COLO668 (cell line): Measurements from ENCODE around the gene RARA.

Experiments
- DNase-seq: peaks from one replicate; lab custom pipeline; 2025; ENCODE audit not compliant: unreplicated experiment; lab: John Stamatoyannopoulos, UW

The RARA gene

DNA sequence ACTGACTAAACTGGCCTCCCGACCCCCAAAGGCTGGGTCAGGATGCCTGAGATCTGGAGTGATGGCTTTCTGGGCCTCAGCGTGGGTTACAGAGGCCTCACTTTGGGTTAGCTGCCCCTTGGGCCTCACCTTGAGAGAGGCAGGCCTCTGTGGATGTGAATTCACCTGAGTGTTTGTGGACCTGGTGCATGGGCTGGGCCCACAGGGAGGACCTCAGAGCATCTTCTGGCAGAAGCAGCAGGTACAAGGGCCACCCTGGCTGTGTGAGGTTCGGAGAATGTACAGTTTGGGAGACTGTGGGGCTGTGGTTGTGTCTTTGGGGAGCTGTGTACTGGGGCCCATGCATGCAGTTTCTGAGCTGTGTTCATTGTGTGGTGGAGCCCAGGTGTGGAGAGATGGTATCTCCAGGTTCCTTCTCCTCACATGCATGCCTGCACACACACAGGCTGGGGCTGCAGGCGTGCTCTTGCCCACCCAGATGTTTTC, 18.3 kb downstream of the RARA start:
- DNase-seq, result no peak

DNA sequence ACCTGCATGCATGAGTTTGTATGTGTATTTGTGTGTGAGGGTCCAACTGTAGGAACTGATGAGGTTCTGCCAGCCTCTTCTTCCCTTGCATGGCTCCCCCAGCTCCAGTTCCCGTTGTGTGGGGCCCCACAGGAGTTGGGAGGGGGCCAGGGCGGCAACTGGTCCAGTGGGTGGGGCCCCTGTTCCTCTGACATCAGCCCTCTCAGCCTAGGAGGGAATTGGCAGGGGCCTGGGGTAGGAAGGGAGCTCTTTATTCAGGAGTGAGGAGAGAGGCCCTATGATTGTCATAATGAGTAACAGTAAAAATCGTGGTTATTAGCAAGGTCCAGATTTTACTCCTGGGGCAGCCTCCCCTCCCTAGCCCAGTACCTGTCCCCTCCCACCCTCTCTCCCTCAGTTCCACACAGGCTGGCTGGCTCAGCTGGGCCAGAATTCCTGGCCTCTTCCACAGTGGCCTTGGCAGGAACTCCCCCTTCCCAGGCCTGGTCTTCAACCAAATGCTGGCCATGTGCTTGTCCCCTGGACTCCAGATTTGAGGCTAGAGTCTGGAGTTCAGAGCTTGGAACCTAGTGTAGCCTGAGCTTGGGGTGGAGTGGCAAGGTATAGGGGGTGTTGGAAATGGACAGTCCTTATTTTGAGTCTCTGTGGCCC, 18.9 kb downstream of the RARA start:
- DNase-seq, result no peak

DNA sequence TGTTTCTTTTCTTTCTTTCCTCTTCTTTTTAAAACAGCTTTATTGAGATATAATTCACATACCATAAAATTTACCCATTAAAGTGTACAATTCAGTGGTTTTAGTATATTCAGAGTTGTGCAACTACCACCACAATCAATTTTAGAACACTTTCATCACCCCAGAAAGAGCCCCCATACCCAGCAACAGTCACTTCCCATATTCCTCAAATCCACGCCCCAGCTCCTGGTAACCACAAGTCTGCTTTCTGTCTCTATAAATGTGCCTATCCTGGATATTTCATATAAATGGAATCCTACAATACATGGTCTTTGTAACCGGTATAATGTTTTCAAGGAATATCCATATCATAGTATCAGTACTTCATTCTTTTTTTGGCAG, 19.4 kb downstream of the RARA start:
- no peak for DNase-seq

DNA sequence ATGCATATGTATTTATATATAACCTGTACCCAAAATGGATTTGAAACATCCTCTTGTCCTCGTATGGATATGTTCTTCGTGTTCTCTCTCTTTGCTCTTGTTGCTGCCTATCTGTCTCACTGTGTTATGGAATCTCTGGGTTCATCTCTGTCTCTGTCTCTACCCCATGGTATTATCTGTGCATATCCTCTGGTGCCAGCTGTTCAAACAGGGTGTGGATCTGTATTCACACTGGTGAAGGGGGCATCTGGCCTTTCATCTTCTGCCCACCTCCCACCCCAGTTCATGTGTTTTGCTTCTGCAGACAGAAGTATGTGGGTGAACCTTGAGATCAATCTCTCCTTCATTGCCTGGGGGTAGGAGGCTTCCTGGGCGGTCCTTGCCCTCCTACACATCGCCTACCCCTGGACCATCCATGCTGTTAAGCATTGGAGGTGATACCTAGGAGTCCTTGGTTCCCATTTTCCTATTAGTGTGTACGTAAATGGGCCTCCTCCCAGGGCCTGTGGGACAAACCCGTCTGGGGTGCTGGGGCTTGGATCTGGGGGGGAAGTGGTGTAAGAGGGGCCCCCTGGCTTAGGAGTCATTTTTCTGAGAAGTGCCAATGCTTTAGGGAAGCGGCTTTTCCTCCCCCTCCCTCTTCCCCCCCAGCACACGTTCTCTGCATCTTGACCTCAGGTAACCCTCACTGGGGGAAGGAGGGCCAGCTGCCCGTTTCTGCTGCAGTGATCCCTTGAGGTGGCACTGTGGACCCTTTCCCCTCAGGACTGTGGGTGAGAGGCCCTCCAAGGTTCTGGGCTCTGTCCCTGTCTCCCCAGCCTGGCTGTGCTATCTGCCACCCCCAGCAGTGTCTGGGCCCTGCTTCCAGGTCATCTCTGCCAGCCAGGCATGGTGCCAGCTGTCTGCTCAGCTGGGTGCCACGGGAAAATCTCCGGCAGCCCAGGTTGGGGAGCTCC, 21.1 kb downstream of the RARA start:
- peak; percentile 21 for DNase-seq

DNA sequence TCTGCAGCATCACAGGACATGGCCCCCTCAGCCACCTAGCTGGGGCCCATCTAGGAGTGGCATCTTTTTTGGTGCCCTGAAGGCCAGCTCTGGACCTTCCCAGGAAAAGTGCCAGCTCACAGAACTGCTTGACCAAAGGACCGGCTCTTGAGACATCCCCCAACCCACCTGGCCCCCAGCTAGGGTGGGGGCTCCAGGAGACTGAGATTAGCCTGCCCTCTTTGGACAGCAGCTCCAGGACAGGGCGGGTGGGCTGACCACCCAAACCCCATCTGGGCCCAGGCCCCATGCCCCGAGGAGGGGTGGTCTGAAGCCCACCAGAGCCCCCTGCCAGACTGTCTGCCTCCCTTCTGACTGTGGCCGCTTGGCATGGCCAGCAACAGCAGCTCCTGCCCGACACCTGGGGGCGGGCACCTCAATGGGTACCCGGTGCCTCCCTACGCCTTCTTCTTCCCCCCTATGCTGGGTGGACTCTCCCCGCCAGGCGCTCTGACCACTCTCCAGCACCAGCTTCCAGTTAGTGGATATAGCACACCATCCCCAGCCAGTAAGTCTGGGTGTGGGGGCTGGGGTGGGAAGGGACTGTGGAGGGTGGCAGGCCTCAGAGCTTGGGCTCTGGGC, 22.0 kb downstream of the RARA start:
- no peak for DNase-seq

DNA sequence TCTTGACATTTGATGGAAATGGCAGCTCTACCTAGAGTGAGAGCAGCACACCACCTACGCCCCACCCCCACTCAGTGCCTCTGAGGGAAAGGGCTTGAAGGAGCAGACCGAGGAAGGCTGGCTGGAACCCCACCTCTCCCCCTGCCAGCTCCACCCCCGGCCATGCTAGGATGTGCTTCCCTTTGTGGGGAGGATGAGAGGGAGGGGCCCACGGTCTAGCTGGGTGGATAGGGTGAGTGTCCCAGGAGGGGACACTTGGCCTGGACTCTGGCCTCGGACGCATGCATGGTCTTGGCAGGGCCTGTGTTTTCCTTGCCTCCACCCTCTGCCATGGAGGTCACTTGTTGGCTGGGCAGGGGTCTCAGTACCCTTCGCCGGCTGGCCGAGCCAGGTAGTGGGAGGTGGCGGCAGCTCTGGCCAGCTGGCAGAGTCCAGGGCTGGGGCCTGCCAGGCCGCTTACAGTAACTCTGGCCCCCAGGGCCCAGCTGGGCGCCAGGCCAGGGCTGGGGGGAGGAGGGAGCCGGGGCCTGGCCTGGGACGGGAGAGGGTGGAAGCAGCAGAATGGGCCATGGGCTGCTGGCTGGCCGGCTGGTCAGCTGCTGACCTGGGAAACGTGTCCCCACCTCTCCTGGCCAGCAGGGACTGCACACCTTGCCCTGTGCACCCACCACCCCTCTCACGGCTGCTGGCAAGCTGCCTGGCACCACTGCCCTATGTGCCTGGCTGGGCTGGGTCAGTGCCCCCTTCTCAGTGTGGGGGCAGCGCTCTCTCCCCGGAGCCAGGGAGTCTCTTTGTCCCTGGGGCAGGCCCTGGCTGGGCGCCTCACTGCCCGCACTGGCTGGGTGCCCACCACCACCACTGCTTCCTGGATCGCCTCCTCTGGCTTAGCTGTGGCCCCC, 23.0 kb downstream of the RARA start:
- DNase-seq, result peak; percentile 8

DNA sequence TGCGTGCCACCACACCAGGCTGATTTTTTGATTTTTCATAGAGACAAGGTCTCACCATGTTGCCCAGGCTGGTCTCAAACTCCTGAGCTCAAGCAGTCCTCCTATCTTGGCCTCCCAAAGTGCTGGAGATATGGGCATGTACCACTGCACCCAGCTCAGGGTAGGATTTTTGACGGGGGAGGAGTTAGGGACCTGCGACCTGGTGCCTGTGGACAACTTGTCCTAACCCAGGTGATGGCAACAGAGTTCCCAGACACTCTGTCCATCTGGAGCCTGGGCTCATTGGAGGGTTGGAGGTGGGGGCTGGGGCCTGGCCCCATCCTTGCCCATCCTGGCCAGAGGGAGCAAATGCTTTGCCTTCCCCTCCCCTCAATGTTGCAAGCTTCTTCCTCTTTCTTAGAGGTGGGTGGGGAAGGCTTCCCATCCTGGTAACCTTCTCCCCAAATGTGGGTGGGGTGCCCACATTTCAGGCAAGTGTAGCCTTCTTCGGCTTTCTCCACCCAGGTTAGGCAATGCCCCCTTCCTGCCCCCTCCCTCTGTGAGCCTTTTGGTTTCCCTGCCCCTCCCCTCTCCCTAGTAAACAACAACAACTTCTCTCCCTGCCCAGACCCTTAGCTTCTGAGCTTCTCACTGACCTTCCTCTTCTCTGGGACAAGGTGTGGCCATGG, 24.9 kb downstream of the RARA start:
- no peak for DNase-seq

DNA sequence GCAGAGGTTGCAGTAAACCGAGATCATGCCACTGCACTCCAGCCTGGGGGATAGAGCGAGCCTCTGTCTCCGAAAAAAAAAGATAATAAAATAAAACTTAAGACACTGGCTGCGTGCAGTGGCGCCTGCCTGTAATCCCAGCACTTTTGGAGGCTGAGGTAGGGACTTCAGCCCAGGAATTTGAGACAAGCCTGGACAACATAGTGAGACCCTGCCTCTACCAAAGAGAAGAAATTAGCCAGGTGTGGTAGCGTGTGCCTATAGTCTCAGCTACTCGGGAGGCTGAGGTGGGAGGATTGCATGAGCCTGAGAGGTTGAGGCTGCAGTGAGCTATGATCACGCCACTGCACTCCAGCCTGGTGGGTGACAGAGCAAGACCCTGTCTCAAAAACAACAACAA, 26.6 kb downstream of the RARA start:
- no peak for DNase-seq

DNA sequence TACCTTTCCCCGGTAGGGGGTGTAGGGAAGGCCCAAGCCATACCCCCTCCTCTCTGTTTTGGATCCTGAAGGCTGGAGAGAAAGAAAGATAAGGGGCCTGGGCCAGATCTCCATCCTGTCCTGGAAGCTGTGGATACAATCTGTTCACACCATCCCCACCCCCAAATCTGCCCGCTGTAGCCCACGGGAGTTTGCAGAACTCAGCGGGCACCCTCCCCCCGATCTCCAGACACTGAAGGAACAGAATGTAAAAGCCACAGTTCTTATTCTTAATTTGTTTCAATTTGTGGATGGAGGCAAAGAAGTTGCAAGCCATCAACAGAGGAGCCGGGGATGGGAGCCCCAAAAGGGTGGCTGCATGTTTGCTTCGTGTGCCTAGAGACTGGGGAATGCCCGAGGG, 28.4 kb downstream of the RARA start:
- no peak for DNase-seq

DNA sequence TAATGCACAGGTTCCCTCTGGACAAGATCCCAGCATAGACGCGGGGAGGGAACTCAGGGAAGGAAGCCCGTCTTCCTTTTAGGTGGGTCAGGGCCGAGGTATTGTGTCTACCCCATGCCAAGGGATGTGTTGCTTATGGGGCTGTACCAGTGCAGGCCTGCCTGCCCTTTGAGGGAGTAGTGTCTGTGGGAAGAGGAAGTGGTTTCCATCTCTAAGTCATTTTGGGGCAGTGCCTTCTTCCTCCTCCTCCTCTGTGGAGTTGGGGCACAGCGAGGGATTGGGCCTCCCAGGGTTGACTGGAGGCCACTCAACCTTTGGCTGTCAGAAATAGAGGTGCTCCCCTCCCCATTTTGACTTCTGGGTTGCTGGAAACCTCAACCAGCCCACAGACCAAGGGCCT, 29.1 kb downstream of the RARA start:
- DNase-seq, result no peak

DNA sequence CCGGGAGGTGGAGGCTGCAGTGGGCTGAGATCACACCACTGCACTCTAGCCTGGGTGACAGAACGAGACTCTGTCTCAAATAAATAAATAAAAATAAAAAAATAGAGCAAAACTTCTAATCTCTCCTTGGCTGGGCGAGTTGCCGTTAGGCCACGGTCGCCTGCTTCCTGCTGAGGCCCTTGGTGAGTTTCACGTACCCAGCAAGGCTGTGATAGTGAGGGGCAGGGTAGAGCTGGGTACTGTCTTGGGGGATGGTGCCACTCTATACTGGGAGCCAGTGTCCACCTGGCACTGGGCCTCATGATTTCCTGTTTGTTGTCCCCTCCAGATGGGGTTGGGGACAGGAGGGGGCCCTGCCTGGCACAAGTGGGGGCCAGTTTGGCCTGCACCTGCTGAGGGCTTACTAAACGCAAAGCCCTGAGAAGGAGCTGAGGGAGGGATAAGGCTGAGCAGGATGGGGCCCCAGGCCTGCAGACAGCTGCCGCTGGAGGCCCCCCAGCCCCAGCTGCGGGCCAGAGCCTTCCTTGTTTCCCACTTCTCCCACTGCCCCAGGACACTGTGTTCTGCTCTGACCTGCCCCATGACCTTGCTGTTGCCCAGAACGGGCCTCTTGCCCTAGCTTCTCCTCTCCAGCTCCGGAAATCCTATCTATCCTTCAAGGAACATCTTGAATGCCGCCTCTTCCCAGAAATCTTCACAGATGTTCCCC, 30.1 kb downstream of the RARA start:
- no peak for DNase-seq

DNA sequence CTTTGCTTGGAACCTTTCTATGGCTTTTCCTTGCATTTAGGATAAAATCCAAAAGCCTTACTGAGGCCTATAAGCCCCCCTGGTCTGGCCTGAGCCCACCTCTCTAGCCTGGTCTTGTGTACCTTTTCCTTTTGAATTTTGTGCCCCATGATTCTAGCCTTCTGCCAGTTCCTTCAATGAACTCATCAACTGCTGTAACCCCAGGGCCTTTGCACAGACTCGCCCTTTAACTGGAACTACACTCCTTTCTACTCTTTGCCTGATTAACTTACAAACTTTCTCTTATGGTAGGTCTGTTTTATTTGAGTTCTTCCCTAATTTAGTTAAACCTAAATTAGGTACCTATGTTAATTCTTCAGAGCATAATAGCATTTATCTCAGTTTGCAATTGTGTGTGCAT, 31.3 kb downstream of the RARA start:
- no peak for DNase-seq

DNA sequence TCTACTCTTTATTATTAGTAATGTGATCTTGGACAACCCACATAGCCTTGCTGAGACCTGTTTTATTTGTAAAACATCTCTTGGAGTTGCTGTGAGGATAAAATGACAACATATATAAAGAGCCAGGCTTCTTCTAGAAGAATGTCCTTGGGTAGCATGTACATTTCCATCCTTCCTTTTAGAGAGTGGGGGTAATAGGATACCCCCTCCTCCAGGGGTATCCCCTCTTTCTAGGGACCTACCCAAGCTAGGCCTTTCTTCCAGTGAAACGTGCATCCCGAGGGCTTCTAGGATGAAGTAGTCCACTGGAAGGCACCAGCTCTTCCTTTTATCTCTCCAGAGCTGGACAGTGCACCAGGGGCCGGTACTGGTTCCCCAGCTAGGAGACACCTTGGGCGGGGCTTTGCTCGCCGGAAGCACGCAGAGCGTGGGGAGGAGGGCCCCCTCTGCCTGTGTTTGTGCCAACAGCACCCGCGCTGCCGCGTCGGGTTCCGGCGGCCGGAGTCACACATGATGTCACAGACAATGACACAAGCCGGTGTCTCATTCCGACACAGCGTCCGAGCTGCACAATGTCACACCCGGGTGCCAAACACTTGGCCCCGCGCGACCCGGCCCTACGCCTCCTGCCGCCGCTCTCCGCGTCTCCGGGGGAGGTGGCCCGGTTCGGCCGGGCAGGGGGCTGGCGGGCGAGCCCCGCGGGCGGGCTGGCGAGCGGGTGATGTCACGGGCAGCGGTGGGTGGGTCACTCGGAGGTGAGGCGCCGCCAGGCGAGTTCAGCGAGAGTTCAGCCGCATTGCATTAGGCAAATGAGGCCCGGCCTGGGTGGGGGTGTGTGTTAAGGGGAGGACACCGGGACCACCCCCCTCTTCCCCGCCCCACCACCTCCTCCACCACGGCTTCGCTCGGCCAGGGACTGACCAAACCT, 32.2 kb downstream of the RARA start:
- peak; percentile 79 for DNase-seq

DNA sequence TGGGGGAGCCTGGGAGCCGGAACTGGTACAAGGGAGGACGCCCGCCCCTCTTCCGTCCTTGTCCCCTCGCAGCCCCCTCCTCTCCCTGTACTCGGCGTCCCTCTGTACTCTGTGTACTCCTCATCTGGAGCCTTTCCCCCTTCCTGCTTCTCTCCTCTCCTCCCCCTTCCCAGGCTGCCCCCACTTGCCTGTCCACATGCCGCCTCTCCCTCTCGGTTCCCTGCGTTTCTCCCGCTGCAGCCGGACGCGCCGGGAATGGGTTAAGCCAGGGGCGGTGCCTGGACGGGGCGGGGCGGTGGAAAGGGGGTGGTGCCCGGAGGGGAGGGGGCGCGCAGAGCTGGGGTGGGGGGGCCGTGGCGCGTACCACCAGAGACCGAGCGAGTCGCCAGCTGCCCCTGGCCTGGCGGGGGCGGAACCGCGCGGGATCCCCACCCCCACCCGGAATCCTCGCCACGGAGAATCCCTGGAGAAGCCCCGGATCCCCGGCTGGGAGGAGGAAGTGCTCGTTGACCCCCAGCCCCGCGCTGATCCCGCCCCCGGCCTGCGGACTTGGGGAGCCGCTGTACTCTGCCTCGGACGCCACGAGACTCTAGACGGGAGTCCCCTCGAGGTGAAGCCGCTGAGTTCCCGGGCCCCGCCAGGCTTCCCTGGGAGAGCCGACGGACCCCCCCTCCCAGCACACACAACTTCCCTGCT, 33.0 kb downstream of the RARA start:
- DNase-seq, result peak; percentile 27

DNA sequence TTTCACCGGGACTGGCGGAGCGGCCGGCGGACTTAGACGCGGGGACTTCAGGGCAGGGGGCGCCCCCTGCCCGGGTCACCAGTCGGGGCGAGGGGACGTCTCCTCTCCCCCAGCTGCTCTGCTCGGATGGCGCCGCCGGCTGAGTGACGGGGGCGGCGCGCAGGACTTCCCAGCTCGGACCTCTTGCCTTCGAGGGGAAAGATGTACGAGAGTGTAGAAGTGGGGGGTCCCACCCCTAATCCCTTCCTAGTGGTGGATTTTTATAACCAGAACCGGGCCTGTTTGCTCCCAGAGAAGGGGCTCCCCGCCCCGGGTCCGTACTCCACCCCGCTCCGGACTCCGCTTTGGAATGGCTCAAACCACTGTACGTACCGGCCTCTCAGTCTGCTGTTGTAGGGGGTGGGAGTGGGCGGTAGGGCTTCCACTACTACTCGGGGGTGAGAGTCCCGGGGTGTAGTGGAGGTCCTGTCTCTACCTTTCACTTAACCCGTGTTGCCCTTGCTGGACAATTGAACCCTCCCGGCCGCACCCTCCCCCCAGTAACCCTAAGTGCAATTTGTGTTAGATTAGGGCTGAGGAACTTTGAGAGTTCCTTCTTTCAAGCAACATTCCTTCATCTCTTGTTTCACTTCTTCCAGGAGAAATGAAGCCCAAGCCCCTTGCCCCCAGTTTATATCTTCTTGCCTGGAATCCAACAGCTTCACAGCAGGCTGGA, 33.7 kb downstream of the RARA start:
- no peak for DNase-seq

DNA sequence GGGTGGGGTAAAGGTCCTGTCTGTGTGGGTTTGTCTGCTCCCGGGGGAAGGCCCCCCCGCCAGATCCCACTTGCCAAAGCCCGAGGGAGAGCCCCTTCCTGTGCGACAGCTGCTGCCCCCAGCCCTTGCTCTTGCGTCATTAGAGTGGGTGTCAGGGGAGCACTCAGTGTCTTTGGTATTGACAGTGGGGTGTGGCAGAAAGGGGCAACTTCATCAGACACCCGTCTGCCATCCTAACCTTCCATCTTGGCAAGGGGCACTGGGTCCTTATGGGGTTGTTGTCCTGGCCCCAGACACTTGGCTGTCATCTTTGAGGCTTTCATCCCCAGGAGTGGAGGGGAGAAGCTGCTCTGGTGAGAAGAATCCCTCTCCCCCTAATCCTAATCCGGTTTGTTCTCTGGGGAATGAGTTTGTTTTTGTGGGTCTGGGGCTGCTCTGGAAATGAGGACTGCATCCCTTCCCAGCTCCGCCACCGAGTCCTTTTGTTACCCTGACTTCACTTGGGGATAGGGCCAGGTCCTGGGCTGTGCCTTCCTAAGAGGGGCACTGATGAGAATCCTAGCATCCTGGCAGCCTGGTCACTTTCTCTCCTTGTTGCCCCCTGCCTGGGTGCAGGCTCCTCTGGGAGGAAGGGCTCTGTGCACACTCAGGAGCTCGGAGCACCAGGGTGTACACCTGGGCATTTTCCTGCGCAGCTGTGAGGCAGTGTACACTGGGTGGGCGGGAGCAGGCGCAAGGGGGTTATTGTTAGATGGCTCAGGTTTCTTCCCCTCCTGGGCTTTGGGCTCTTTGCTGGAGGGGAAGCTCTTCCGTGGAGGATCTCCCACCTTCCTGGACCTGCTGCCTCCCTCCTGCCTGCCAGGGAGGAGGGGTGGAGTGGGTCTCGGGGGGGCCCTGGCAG, 34.5 kb downstream of the RARA start:
- DNase-seq, result no peak
